Skin epidermis (tissue), 12 donors: ENCODE data around the gene TIE1.

Source experiments
- H3K27ac ChIP-seq, 21 experiments: fragments of 200-600 bp; sonication (generic) in 11 of 21; one replicate each; pipeline ENCODE4 v1.5.0; 2020; ENCODE audit warnings: mild to moderate bottlenecking in 3 of 21, inconsistent platforms in 2 of 21, moderate library complexity in 2 of 21
- H3K4me3 ChIP-seq, 7 experiments: fragments of 200-600 bp; sonication (generic) in 2 of 7; one replicate each; pipeline ENCODE4 v1.5.0; 2020; ENCODE audit warnings: inconsistent platforms in 2 of 7, mild to moderate bottlenecking in 2 of 7, moderate library complexity in 1 of 7

The TIE1 gene

GRCh38 chr1:43306688-43307457 lies 6.1 kb downstream of the TIE1 start:
- Histone ChIP-seq H3K27ac (no peak overlapping the region), H3K4me3 (no peak overlapping the region)

- Histone ChIP-seq H3K4me3 (no peak overlapping the region), H3K27ac (no peak overlapping the region)
Observed at GRCh38 chr1:43307458-43308158, 6.8 kb downstream of the TIE1 start.

GRCh38 chr1:43308635-43309404 lies 8.0 kb downstream of the TIE1 start:
- Histone ChIP-seq H3K27ac (no peak overlapping the region), H3K4me3 (no peak overlapping the region)

- H3K4me3 ChIP-seq, result no peak overlapping the region
- no peak overlapping the region for H3K27ac ChIP-seq
Observed at GRCh38 chr1:43309405-43310025, 8.7 kb downstream of the TIE1 start.

GRCh38 chr1:43311521-43311920 lies 10.7 kb downstream of the TIE1 start:
- H3K27ac ChIP-seq, result no peak overlapping the region
- no peak overlapping the region for H3K4me3 ChIP-seq

- Histone ChIP-seq H3K27ac (no peak overlapping the region), H3K4me3 (no peak overlapping the region)
Observed at GRCh38 chr1:43312212-43312623, 11.4 kb downstream of the TIE1 start.

- no peak overlapping the region for H3K27ac ChIP-seq
Observed at GRCh38 chr1:43312663-43313515, 12.1 kb downstream of the TIE1 start.

DNA sequence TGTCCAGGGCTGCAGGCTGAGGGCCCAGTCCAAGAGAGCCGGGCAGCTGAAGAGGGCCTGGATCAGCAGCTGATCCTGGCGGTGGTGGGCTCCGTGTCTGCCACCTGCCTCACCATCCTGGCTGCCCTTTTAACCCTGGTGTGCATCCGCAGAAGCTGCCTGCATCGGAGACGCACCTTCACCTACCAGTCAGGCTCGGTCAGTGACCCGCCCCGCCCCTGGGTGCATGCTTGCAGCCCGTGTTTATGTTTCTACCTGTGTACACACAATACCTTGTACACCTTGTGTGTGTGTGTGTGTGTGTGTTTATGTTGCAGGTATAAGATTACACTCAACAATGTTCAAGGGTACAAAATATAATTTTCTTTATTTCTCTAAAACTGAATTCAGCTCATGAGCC lies 13.0 kb downstream of the TIE1 start:
- H3K4me3 ChIP-seq, result no peak overlapping the region
- no peak overlapping the region for H3K27ac ChIP-seq

More at GRCh38 chr1:43312663-43313515, 12.1 kb downstream of the TIE1 start:
- H3K4me3 ChIP-seq, result no peak overlapping the region

DNA sequence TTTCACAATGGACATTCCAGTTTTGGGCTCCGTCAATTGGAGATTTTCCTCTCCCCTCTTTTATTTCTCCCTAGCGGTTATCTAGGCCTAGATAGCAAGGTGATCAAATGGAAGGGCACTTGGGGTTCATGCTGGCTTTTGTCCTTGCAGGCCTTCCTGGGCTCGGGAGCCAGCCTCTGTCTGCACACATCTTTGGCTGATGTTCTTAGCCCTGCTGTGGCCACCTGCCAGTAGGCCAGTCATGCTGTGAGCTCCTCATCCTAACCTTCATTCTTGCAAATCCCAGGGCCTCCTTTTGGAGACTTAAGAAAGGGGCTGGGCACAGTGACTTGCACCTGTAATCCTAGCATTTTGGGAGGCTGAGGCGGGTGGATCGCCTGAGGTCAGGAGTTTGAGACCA lies 13.5 kb downstream of the TIE1 start:
- H3K4me3 ChIP-seq, result no peak overlapping the region
- H3K27ac ChIP-seq, result no peak overlapping the region

GRCh38 chr1:43315481-43315880 lies 14.7 kb downstream of the TIE1 start:
- H3K4me3 ChIP-seq, result no peak overlapping the region
- no peak overlapping the region for H3K27ac ChIP-seq

DNA sequence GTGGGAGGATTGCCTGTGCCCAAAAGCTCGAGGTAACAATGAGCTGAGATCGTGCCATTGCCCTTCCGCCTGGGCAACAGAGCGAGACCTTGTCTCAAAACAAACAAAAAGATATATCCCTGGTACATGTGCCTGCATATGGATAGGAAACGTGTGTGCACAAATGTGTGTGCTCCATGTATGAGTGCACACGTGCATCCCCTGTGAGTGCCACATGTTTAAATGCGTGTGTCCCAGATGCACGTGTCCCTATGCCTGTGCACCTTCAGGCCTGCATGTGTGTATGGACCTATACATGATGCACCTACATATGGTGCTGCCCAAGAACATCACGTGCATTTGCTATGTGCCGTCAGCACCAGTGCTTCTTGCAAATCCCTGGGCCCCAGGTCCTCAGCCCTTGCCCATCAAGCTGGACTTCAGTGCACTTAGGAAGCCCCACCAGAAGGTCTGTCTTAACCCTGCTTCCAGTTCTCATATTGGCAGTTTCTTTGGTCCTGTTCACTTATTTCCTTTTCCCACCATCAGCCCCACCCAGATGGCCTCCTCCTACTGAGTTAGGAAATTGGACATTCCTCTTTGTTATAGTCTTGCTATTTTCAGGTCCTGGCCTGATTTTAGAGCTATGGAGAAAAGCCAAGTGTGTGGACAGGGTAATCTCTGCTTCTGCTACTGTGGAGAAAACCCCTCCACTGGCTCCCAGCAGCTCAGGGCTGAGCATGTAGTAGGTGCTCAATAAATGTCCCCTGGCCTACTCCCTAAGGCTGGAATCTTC lies 15.4 kb downstream of the TIE1 start:
- H3K4me3 ChIP-seq, result no peak overlapping the region
- no peak overlapping the region for H3K27ac ChIP-seq

GRCh38 chr1:43316738-43317520 lies 16.1 kb downstream of the TIE1 start:
- Histone ChIP-seq H3K4me3 (no peak overlapping the region), H3K27ac (no peak overlapping the region)

- Histone ChIP-seq H3K27ac (no peak overlapping the region), H3K4me3 (no peak overlapping the region)
Observed at GRCh38 chr1:43317817-43318471, 17.2 kb downstream of the TIE1 start.

DNA sequence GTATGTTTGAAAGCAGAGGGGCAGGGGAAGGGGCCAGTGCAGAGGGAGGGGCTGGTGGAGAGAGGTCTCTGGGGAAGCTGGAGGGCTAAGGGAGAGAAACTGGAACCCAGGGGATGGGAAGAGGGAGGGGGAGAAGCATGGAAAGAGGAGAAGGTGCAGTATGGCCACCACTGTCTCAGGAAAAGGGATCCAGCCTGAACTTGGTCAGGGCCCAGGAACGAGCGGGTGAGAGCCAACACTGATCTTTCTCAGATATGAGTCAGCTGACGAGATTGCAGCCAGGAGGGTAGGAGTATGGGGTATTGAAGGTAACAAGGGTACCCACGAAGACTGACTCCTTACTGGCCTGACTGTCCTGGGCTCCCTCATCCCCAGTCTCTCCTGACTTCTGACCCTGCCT lies 18.0 kb downstream of the TIE1 start:
- Histone ChIP-seq H3K4me3 (no peak overlapping the region), H3K27ac (no peak overlapping the region)

GRCh38 chr1:43319288-43319687 lies 18.5 kb downstream of the TIE1 start:
- Histone ChIP-seq H3K27ac (no peak overlapping the region), H3K4me3 (no peak overlapping the region)

- H3K4me3 ChIP-seq, result no peak overlapping the region
- no peak overlapping the region for H3K27ac ChIP-seq
Observed at GRCh38 chr1:43319766-43320165, 19.0 kb downstream of the TIE1 start.

- Histone ChIP-seq H3K4me3 (no peak overlapping the region), H3K27ac (no peak overlapping the region)
Observed at GRCh38 chr1:43321331-43321891, 20.6 kb downstream of the TIE1 start.
